ENCODE results near the gene ITGB4. TPM values are rescaled to one million over a fixed set of nuclear protein-coding genes. Genes with fewer than 3 reads are reported as not detected.
A peak's percentile ranks its signal among the peaks of the same experiment; 100 is the strongest.

Gene ITGB4
- polyA plus RNA-seq, 1 of the 3 experiments (the other 2 are of a cell fraction) = 7.0 TPM

DNA sequence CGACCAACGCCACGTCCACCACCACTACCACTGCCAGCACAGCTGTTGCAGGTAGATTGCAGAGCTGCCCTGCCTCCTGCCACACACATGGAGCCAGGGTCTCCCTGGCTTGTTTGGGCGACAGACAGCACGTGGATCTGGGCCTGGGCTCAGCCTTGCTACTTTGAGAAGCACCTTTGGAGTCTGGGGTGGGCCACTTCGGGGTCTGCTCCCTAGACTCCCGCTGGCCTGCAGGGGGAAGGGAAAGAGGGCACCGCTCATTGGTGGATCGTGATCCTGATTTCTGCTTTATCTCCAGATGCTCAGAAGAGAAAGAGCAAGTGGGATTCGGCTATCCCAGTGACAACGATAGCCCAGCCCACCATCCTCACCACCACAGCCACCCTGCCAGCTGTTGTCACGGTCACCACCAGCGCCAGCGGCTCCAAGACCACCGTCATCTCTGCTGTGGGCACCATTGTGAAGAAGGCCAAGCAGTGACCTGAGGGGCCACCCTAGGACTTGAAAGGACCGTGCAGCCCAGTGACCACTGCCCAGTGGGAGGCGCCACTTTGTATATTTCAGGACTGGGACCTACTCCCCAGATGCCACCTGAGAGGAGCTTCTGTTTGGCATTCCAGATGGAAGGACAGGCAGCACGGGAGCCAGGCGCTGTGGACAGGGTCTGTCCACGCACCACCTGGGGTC is 15.1 kb upstream of the ITGB4 start:
- Histone ChIP-seq H2AFZ (ENCODE audit: low read depth) (no peak overlapping the region), H3K79me2 (ENCODE audit: insufficient read depth) (peaks cover 5% of the 10 kb centered on the region; the same call in 1 of the 2 replicates), H3K27me3 (ENCODE audit: insufficient read depth) (no peaks in the 10 kb centered on the region), H3K4me1 (ENCODE audit: control insufficient read depth in 1 of 2, insufficient read depth in 2 of 2, low read depth in 1 of 2, low read length in 1 of 2) (peaks cover 0 to 20% of the 10 kb centered on the region in 2 experiments; a peak in 3 of 4 replicates), H3K9ac (no peak overlapping the region), H3K4me2 (no peak overlapping the region; the same call in 1 of the 2 replicates), H3K9me3 (no peaks in the 10 kb centered on the region), H3F3A (replicated peaks; ENCODE audit: insufficient read depth) (peaks cover 29% of the 10 kb centered on the region), H3K9me2 (no peaks in the 10 kb centered on the region), H3K36me3 (replicated peaks in 1 of 2; ENCODE audit: control insufficient read depth in 1 of 2, insufficient read depth in 2 of 2, low read length in 1 of 2) (peaks cover 41 to 71% of the 10 kb centered on the region in 2 experiments), H3K27ac (ENCODE audit: low read depth in 2 of 2, low read length in 1 of 2) (peak overlapping the region in 1 of 2 experiments; percentile 7; a peak in 1 of 4 replicates), H3K4me3 (ENCODE audit: low read depth in 2 of 2, low read length in 1 of 2) (no peak overlapping the region), H4K20me1 (ENCODE audit: insufficient read depth) (peaks cover 3% of the 10 kb centered on the region; the same call in 1 of the 2 replicates)
- POLR2A ChIA-PET = interaction anchor here (1.1 kb wide), 1 partner anchor 17 kb away, joined by 3 read pairs; no protein-coding TSS in a partner anchor
- no peak for DNase-seq
- TF ChIP-seq, protein P1, sequence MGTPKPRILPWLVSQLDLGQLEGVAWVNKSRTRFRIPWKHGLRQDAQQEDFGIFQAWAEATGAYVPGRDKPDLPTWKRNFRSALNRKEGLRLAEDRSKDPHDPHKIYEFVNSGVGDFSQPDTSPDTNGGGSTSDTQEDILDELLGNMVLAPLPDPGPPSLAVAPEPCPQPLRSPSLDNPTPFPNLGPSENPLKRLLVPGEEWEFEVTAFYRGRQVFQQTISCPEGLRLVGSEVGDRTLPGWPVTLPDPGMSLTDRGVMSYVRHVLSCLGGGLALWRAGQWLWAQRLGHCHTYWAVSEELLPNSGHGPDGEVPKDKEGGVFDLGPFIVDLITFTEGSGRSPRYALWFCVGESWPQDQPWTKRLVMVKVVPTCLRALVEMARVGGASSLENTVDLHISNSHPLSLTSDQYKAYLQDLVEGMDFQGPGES (IDR thresholded peaks at IDR 0.05; ENCODE audit: low read depth, low read length) = no peak
- TF ChIP-seq NRF1 (IDR thresholded peaks at IDR 0.05; ENCODE audit: low read depth, low read length) = no peak
- TF ChIP-seq SMC3 (IDR thresholded peaks at IDR 0.05; ENCODE audit: low read depth, low read length) = no peak
- no peak for TF ChIP-seq EZH2phosphoT487 (IDR thresholded peaks at IDR 0.05; ENCODE audit: borderline replicate concordance, low read depth)
- no peak for TF ChIP-seq USF2 (IDR thresholded peaks at IDR 0.05; ENCODE audit: borderline replicate concordance, low read depth, low read length)
- no peak for TF ChIP-seq GATA2 (CRISPR knock-in tag; IDR thresholded peaks at IDR 0.05)
- no peak for TF ChIP-seq TCF12 (IDR thresholded peaks at IDR 0.05)
- TF ChIP-seq MXI1 (IDR thresholded peaks at IDR 0.05; ENCODE audit: low read depth, low read length) = no peak
- TF ChIP-seq SIN3A (IDR thresholded peaks at IDR 0.05; ENCODE audit: borderline replicate concordance, low read depth, low read length) = no peak
- TF ChIP-seq ZBTB33 (IDR thresholded peaks at IDR 0.05; ENCODE audit: borderline replicate concordance, low read depth) = no peak
- TF ChIP-seq POLR2AphosphoS5 (IDR thresholded peaks at IDR 0.05; ENCODE audit: low read depth, low read length) = no peak
- no peak for TF ChIP-seq JUND (IDR thresholded peaks at IDR 0.05)
- TF ChIP-seq, protein P2, sequence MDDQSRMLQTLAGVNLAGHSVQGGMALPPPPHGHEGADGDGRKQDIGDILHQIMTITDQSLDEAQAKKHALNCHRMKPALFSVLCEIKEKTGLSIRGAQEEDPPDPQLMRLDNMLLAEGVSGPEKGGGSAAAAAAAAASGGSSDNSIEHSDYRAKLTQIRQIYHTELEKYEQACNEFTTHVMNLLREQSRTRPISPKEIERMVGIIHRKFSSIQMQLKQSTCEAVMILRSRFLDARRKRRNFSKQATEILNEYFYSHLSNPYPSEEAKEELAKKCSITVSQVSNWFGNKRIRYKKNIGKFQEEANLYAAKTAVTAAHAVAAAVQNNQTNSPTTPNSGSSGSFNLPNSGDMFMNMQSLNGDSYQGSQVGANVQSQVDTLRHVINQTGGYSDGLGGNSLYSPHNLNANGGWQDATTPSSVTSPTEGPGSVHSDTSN (IDR thresholded peaks at IDR 0.05) = no peak
- TF ChIP-seq, protein P3, sequence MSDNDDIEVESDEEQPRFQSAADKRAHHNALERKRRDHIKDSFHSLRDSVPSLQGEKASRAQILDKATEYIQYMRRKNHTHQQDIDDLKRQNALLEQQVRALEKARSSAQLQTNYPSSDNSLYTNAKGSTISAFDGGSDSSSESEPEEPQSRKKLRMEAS (IDR thresholded peaks at IDR 0.05; ENCODE audit: low read depth) = no peak
- TF ChIP-seq REST (IDR thresholded peaks at IDR 0.05; ENCODE audit: low read depth, low read length) = no peak
- no peak for TF ChIP-seq CHD2 (IDR thresholded peaks at IDR 0.05; ENCODE audit: low read length, partially characterized antibody)
- TF ChIP-seq YY1 (IDR thresholded peaks at IDR 0.05; ENCODE audit: low read depth) = no peak
- TF ChIP-seq RCOR1 (IDR thresholded peaks at IDR 0.05; ENCODE audit: low read length) = no peak
- WGBS (ENCODE audit: low lambda C conversion rate) = 97% methylated on average over 18 of the region's 20 CpGs
- CTCF ChIA-PET = interaction anchor here (0.6 to 5.2 kb wide), 8 partner anchors 10 to 73 kb away, joined by 3 to 25 read pairs (median 6); partner anchors contain the start of gene SMIM5

Measured in SK-N-SH (cell line).